ENCODE data around the gene WDR62. TPM values are rescaled to one million over a fixed set of nuclear protein-coding genes. Genes with fewer than 3 reads are reported as not detected.

WDR62 gene
- total and polyA plus RNA-seq, 4 donors = 0.86 to 2.2 (median 1.7) TPM

GRCh38 chr19:36106441-36106840, 51.7 kb downstream of the WDR62 start:
- no peak for ATAC-seq (ENCODE audit: insufficient read depth, low FRiP score)
- DNase-seq = no peak

DNA sequence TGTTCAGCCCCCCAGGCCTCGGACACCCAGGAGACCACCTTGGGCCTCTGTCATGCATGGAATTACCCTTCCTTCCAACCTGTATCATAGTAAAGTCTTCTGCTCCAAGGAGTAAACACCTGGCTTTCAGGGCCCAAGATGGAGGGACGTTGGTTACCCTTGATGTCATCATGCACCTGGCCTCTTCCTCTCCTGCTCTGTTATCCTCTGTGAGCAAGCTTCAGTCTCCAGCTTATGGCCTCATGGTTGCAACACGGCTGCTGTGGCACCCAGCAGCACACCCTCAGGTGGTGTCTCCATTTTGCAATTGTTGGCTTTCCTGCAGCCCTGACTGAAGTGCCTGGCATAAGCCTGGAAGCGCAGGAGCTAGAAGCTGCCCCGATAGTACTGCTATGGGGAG, 52.3 kb downstream of the WDR62 start:
- DNase-seq = no peak
- Histone ChIP-seq H3K27ac (ENCODE audit: low read depth in 1 of 2, low read length in 1 of 2) (no peak overlapping the region), H3K36me3 (ENCODE audit: control insufficient read depth in 4 of 4, insufficient read depth in 4 of 4, low read length in 4 of 4) (peaks cover 0 to 9% (median 5%) of the 10 kb centered on the region in 4 donors), H3K4me1 (ENCODE audit: control insufficient read depth in 5 of 5, insufficient read depth in 5 of 5, low read length in 5 of 5) (no peaks in the 10 kb centered on the region), H3K4me3 (no peak overlapping the region), H3K27me3 (ENCODE audit: control insufficient read depth in 3 of 3, insufficient read depth in 3 of 3, low read length in 2 of 3) (no peaks in the 10 kb centered on the region), H3K9ac (ENCODE audit: insufficient read depth in 1 of 2, low read length in 2 of 2) (no peak overlapping the region), H3K9me3 (ENCODE audit: control insufficient read depth in 4 of 4, insufficient read depth in 3 of 4, low read length in 3 of 4) (no peaks in the 10 kb centered on the region)
- ATAC-seq (ENCODE audit: insufficient read depth, low FRiP score) = no peak
- 85 to 94% methylated on average over 5 of the region's 5 CpGs for WGBS, 2 donors
- TF ChIP-seq CTCF (IDR thresholded peaks at IDR 0.05; ENCODE audit: control extremely low read depth, extremely low read depth) = no peak

More at GRCh38 chr19:36106441-36106840, 51.7 kb downstream of the WDR62 start:
- Histone ChIP-seq H3K4me3 (no peak overlapping the region), H3K4me1 (ENCODE audit: control insufficient read depth in 5 of 5, insufficient read depth in 5 of 5, low read length in 5 of 5) (no peaks in the 10 kb centered on the region), H3K27ac (ENCODE audit: low read depth in 1 of 2, low read length in 1 of 2) (no peak overlapping the region), H3K9me3 (ENCODE audit: control insufficient read depth in 4 of 4, insufficient read depth in 3 of 4, low read length in 3 of 4) (no peaks in the 10 kb centered on the region), H3K36me3 (ENCODE audit: control insufficient read depth in 4 of 4, insufficient read depth in 4 of 4, low read length in 4 of 4) (peaks cover 0 to 9% (median 4%) of the 10 kb centered on the region in 4 donors), H3K27me3 (ENCODE audit: control insufficient read depth in 3 of 3, insufficient read depth in 3 of 3, low read length in 2 of 3) (no peaks in the 10 kb centered on the region), H3K9ac (ENCODE audit: insufficient read depth in 1 of 2, low read length in 2 of 2) (no peak overlapping the region)
- TF ChIP-seq CTCF (IDR thresholded peaks at IDR 0.05; ENCODE audit: control extremely low read depth, extremely low read depth) = no peak
- WGBS, 2 donors = 92 to 94% methylated on average over 6 of the region's 6 CpGs

DNA sequence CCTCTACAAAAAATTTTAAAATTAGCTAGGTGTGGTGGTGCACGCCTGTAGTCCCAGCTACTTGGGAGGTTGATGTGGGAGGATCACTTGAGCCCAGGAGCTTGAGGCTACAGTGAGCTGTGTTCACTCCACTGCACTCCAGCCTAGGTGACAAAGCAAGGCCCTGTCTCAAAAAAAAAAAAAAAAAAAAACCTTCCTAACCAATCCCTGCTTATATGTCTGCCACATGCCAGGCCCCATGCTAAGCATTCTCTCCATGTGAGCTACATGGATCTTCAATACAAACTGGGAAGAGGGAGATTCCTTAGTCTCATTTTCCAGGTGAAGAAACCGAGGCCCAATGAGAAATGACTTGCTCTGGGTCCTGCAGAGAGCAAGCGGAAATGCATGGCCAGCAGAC, 54.0 kb downstream of the WDR62 start:
- Histone ChIP-seq H3K4me3 (no peak overlapping the region), H3K27ac (ENCODE audit: low read depth in 1 of 2, low read length in 1 of 2) (no peak overlapping the region), H3K9ac (ENCODE audit: insufficient read depth in 1 of 2, low read length in 2 of 2) (no peak overlapping the region), H3K4me1 (ENCODE audit: control insufficient read depth in 5 of 5, insufficient read depth in 5 of 5, low read length in 5 of 5) (peaks cover 0 to 3% (median 0%) of the 10 kb centered on the region in 5 donors), H3K27me3 (ENCODE audit: control insufficient read depth in 3 of 3, insufficient read depth in 3 of 3, low read length in 2 of 3) (no peaks in the 10 kb centered on the region), H3K36me3 (ENCODE audit: control insufficient read depth in 4 of 4, insufficient read depth in 4 of 4, low read length in 4 of 4) (peaks cover 0 to 17% (median 8%) of the 10 kb centered on the region in 4 donors), H3K9me3 (ENCODE audit: control insufficient read depth in 4 of 4, insufficient read depth in 3 of 4, low read length in 3 of 4) (no peaks in the 10 kb centered on the region)
- DNase-seq (no peak), ATAC-seq (ENCODE audit: insufficient read depth, low FRiP score) (no peak)
- TF ChIP-seq CTCF (IDR thresholded peaks at IDR 0.05; ENCODE audit: control extremely low read depth, extremely low read depth) = no peak
- WGBS, 2 donors = 95% methylated on average over 3 of the region's 3 CpGs
